HG03439 (cell line): ENCODE measurements around the gene PLEKHO2.
"Not testable (repeated sequence)": the region's sequence is repeated elsewhere in the genome, so short reads cannot be mapped to it uniquely, and the experiment has no call there.

Source experiments
- ATAC-seq: cut with Tn5 transposase; IDR thresholded peaks from one replicate; pipeline ENCODE4 v1.9.1; 2021; ENCODE audit warnings: mild to moderate bottlenecking, moderate library complexity; ENCODE audit not compliant: unreplicated experiment

The PLEKHO2 gene, protein sequence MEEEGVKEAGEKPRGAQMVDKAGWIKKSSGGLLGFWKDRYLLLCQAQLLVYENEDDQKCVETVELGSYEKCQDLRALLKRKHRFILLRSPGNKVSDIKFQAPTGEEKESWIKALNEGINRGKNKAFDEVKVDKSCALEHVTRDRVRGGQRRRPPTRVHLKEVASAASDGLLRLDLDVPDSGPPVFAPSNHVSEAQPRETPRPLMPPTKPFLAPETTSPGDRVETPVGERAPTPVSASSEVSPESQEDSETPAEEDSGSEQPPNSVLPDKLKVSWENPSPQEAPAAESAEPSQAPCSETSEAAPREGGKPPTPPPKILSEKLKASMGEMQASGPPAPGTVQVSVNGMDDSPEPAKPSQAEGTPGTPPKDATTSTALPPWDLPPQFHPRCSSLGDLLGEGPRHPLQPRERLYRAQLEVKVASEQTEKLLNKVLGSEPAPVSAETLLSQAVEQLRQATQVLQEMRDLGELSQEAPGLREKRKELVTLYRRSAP

DNA sequence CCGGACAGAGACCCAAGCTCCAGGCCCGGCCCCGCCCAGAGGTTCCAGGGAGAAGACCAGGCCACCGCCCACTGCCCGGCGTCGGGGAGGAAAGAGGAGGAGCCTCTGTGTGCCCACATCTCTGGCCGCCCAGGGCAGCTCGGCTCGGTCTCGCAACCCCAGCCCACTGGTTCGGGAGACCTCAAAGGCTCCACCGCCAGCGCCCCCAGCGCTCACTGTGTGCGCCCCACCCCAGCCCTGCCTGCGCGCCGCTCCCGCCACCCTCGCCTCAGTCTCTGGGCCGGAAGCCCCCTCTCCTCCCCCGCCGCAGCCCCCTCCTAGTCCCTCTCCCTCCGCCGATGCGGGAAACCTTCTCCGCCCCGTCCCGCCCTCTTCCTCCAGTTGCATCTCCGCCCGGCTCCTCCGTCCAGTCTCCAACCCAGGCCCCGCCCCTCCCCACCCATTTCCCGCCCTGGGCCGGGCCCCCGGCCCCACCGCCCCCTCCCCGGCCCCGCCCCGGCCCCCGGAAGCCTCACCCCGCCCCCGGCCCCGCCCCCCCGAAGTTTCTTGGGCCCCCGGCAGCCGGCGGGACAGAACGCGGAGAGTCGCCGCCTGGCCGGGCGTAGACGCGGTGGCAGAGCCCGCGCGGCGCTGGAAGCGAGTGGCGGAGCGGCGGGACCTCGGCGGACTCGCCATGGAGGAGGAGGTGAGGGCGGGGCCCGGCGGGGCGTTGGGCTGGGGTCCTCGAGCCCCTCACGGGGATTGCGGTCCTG lies at the start of gene PLEKHO2:
Gene PLEKHO2, plus strand, starts transcription at position 572 of the 752 bp plus-strand sequence. Its CDS starts 102 bp downstream, at position 674.
- peak; percentile 52 for ATAC-seq

DNA sequence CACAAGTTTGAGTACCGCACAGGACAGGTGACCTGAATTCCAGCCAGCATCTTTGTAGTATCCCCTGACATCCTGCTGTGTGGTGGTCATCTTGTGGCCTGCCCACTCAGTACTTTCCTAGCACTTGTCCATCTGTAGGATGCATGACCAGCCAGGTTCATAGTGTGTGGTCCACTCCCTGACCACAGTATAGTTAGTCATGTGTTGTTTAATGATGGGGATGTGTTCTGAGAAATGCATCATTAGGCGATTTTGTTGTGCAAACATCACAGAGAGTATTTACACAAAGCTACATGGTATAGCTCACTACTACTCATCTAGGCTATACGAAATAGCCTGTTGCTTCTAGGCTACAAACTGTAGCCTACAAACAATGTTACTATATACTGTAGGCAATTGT lies 49.4 kb upstream of the PLEKHO2 start:
- no peak for ATAC-seq

DNA sequence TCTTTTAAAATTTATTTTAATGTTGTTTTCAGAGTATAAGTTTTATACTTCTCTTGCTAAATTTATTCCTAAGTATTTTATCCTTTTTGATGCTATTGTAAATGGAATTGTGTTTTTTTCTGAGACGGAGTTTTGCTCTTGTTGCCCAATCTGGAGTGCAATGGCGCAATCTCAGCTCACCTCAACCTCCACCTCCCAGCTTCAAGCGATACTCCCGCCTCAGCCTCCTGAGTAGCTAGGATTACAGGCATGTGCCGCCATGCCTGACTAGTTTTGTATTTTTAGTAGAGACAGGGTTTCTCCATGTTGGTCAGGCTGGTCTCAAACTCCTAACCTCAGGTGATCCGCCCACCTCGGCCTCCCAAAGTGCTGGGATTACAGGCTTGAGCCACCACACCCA lies 46.4 kb upstream of the PLEKHO2 start:
- ATAC-seq = not testable (repeated sequence)

DNA sequence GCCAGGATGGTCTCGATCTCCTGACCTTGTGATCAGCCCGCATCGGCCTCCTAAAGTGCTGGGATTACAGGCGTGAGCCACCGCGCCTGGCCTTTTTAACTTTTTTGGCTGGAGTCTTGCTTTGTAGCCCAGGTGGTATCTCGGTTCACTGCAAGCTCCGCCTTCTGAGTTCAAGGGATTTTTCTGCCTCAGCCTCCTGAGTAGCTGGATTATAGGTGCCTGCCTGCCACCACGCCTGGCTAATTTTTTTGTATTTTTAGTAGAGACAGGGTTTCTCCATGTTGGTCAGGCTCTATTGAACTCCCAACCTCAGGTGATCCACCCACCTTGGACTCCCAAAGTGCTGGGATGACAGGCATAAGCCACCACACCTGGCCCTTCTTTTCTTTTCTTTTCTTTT lies 45.8 kb upstream of the PLEKHO2 start:
- not testable (repeated sequence) for ATAC-seq

DNA sequence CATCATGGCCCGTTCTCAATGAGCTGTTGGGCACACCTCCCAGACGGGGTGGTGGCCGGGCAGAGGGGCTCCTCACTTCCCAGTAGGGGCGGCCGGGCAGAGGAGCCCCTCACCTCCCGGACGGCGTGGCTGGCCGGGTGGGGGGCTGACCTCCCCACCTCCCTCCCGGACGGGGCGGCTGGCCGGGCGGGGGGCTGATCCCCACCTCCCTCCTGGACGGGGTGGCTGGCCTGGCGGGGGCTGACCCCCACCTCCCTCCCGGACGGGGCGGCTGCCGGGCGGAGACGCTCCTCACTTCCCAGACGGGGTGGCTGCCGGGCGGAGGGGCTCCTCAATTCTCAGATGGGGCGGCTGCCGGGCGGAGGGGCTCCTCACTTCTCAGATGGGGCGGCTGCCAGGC lies 42.8 kb upstream of the PLEKHO2 start:
- ATAC-seq = not testable (repeated sequence)

DNA sequence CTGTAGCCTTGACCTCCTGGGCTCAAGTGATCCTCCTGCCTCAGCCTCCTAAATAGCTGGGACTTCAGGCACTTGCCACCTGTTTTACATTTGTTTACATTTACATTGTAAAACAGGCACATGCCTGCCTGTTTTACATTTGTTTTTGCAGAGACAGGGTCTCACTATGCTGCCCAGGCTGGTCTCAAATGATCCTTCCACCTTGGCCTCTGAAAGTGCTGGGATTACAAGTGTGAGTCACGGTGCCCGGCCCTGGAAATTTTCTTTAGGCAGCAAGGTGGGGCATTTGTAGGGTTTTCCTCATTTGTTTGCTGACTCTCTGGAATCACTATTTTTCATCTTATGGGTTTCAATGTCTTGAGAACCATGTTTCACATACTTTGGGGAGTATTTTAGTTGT lies 41.2 kb upstream of the PLEKHO2 start:
- ATAC-seq = no peak

DNA sequence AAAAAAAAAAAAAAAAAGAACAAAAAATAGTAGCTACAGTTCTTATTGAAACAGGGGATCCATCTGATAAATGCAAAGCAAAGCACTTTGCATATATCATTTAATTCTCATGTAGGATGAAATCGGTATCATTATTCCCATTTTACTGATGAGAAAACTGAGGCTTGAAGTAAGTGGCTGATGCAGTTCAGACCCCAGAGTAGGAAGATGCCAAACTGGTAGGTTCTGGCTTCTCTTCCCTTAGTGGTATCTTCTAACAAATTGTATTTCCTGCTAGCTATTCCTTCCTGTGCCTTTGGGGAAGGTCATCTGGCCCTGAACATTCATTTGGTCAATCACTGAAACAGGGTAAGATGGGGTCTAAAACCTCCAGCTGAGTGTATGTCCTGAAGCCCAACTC lies 38.2 kb upstream of the PLEKHO2 start:
- ATAC-seq = no peak

DNA sequence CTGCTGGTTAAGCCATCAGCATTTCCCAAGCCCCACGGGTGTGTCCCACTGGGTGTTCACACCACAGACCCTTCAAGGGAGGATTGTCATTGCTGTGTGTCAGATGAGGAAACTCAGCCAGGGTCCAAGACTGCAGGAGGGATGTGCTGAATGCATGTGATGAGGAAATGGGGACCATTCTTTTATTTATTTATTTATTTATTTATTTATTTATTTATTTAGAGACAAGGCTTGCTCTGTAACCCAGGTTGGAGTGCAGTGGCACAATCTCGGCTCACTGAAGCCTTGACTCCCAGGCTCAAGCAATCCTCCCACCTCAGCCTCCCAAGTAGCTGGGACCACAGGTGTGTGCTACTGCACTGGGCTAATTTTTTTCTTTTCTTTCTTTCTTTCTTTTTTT lies 37.1 kb upstream of the PLEKHO2 start:
- no peak for ATAC-seq

DNA sequence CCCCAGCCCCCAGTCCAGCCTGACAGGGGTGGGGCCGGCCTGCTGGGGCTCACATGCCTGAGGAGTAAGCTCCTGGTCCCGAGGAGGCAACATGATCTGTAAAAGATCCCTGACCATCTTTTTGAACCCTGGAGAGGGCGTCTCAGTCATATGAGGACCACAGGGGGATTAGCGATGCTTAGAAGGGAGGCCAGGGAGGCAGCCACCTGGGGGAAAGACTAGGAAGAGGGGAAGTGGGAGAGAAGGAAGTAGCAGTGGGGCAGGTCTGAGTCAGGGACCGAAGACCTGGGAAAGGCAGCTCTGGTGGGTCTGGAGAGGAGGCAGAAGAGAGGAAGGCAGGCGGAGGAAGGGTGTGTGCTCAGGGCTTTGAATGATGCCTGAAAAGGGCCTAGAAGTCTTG lies 35.2 kb upstream of the PLEKHO2 start:
- no peak for ATAC-seq

DNA sequence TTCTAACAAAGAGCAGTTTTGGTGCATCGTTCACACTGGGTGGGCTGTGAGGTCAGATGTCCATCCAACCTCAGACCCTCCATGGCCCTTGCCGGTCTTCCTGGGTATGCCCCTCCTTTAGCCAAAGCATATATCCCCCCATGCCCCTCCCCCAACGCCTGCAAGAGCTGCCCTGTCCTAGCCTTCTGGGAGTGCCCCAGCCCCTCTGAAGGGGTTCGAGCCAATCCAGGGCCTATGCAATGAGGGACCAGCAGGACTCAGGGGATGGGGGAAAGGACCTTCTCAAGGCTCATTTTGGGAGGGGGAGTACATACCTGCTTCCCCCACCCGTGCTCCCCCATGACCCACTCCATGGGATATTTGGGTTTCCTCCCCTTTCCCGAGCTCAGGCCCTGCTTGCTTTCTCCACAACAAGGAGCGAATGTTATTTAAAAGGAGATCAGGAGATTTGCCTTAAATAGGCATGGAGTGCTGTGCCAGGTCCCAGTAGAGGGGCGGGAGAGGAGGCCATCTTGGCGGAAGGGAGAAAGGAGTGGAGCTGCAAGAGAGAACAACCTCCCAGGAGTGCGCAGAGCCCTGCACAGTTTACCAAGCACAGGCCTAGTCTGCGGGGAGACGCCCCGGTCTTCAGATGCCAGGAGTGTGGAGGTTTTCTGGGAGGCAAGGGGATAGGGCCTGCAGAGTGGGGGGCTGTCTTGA lies 34.5 kb upstream of the PLEKHO2 start:
- ATAC-seq = no peak

DNA sequence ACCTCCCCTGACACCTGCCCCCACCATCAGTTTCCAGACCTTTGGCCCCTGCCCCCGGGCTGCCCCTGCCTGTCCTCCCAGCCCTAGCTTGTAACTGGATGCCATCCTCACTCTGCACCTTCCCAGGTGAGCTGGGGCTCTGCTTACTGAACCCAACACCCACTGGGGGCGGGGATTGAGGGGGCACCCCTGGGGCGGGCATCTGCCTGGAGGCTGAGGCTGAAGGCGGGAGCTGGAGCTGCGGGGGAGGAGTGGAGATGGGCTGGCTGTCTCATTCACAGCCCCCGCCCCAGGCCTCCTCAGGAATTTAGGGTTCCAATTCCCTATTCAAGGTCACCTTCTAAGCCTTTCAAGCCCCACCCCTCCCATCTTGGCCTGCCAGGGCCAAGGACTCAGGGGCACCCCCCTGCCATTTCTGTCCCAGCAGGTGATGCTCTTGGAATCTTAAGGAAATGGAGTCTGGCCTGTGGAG lies 33.9 kb upstream of the PLEKHO2 start:
- no peak for ATAC-seq

DNA sequence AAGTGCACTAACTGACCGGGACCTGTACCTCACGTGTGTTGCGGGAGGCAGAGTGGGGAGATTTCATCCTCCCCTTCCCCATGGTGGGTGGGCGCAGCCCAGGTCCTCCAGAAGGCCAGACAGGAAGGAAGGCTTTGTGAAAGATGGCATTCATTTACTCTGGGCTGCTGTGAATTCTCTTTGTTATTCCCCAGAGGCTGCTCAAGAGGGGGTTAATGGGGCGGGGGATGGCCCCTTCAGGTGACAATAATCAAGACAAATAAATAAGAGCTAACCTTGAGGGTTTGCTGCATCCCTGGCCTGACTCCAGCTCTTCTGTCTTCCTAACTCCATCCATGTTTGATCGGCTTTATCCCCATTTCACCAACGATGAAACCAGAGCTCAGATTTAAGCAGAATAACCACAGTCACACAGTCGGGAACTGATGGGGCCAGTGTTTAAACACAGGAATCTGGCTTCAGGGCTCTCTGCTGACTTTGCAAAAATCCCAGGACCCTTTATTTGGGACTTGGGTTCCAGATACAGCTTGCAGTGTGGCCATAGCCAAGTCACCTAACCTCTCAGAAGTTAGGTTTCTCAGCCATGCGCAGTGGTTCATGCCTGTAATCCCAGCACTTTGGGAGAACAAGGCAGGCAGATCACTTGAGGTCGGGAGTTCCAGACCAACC lies 32.8 kb upstream of the PLEKHO2 start:
- no peak for ATAC-seq

DNA sequence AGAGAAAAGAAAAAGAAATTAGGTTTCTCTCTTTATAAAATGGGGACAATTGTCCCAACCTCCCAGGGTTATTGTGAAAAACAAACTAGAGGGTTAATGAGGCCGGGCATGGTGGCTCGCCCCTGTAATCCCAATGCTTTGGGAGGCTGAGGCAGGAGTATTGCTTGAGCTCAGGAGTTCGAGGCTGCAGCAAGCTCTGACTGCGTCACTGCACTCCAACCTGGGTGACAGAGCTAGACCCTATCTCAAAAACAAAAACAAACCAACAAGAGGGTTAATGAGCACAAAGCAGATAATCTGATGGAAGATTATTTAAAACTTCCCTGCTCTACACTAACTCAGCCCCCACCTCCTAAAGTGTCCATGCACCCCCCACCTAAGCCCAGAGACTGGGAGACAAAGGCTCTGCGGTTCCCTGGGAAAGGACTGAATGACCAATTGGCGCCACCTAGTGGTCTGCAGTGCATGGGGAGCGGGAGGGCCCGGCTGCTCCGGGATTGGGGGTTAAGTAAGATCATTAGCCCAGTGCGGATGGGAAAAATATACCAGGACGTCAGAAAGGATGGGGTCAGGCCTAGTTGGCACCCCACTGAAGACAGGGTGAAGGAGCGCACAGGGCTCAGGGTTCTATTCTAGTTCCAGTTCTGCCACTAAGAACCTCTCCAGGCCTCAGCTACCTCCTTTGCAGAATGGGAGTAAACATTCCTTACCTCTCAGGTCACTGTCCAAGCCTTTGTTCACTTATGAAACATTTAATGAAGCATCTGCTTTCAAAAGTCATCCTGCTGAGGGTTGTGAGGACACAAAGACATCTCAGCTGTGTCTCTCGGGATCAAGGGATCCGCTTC lies 31.8 kb upstream of the PLEKHO2 start:
- ATAC-seq = no peak

DNA sequence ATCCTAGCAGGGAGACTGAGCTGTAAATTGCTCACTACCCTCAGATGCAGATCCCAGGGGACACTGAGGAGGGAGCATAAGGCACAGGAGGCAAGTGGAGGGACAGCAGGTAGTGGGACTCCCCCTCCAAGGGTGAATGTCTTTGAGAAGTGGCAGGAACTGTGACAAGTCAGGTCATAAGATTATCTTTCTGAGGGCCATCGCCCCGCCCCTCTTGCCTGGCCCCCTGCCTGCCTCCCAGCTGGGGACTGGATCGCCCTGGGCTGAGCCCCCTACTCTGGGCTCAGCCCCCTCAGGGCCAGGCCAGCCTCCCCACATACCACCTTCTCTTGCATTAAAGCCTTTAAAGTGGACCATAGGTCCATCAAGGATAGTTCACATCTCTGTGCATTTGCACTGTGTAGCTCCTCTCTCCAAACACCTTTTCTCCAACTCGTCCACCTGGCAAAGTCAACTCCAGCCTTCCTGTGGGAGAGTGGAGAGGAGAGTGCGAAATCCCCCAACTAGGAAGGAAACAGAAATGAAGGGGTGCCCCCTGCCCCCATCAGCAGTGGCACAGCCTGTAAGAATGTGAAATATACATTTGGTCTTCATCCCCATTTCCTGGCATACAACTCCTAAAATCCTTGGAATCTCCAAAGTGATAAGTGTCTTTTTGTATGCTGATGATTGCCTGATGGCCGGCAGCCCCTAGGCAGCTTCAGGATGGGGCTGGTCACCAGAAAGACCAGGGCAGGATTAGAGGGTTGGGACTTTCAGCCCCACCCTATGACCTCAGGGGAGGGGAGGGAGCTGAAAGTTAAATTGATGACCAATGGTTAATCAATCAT lies 31.0 kb upstream of the PLEKHO2 start:
- ATAC-seq = no peak

DNA sequence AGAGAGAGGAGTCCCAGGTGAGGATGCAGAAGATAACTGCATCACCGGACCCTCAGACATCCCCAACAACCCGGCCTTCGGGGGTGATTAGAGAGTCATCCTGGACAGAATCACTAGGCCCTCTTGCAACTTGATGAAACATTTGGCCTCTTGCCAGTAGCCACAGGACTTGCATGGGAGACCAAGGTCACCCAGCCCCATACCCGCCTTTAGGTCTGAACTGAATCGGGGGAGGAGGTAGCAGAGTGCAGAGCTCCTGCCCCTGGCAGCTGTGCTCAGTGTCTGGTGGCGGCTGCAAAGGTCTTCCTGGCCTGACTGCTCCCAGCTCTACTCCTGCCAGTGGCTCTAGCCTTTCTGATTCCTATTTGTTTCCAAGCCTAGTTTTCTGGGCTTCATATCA lies 28.6 kb upstream of the PLEKHO2 start:
- no peak for ATAC-seq

DNA sequence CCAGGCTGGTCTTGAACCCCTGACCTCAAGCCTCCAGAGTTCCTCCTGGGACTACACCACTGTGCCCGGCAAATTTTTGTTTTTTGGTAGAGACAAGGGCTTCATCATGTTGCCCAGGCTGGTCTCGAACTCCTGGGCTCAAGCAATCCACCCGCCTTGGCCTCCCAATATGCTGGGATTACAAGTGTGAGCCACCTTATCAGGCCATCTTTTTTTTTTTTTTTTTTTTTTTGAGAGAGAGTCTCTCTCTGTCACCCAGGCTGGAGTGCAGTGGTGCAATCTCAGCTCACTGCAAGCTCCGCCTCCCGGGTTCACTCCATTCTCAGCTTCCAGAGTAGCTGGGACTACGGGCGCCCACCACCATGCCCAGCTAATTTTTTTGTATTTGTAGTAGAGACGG lies 27.4 kb upstream of the PLEKHO2 start:
- not testable (repeated sequence) for ATAC-seq

DNA sequence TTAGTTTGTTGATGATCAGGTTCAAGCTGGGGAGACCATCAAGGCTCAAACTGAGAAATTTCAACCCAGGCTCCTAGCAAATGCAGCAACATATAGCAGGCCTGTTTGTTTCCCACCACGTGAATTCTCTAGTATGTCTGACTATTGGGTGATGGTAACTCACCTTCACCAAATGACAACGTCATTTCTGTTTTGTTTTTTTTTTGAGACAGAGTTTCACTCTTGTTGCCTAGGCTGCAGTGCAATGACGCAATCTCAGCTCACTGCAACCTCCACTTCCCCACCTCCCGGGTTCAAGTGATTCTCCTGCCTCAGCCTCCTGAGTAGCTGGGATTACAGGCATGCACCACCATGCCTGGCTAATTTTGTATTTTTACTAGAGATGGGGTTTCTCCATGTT lies 26.8 kb upstream of the PLEKHO2 start:
- ATAC-seq = not testable (repeated sequence)

DNA sequence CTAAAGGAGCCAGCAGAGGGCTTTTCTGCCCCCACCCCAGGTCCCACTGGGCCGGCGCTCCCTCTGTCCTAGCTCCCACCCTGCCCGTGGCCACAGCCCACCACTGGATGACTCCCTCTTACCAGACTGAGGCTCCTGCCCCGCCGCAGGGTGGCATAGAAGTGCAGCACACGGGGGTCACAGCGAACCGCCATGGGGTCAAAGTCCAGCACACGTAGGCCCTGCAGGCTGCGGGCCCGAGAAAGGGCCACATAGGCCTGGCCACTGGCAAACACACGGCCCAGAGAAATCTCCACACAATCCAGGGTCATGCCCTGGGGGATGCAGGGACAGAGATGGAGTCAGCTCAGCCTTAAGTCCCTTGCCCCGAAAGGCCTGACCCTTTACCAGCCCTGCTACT lies 25.3 kb upstream of the PLEKHO2 start:
- no peak for ATAC-seq

DNA sequence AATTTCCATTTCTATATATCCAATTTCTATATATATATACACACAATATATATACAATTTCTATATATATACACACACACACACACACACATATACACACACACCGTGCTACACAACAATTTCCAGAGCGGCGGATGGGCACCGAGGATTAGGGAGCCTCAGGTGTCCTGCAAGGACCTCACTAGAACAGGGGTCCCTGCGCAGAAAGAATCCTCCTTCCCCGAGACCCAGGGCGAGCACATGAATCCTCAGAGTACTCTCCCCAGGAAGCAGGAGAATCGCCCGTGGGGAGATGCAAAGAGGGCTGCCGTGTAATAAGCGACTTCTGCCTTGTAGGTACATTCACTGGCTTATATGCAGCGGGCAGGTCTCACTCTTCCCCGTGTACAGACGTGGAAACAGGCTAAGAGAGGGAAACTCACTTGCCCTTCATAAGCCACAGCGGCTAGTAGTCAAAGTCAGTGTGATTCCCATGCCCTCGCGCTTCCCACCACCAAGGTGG lies 16.7 kb upstream of the PLEKHO2 start:
- ATAC-seq = peak; percentile 6
